ENCODE results near the gene GPR62. TPM values are rescaled to one million over a fixed set of nuclear protein-coding genes. Genes with fewer than 3 reads are reported as not detected.

Gene GPR62
- total and polyA plus RNA-seq, 9 of the 15 experiments (the other 6 are each of a cell fraction or from before 2014, with no cell fraction given): not detected

DNA sequence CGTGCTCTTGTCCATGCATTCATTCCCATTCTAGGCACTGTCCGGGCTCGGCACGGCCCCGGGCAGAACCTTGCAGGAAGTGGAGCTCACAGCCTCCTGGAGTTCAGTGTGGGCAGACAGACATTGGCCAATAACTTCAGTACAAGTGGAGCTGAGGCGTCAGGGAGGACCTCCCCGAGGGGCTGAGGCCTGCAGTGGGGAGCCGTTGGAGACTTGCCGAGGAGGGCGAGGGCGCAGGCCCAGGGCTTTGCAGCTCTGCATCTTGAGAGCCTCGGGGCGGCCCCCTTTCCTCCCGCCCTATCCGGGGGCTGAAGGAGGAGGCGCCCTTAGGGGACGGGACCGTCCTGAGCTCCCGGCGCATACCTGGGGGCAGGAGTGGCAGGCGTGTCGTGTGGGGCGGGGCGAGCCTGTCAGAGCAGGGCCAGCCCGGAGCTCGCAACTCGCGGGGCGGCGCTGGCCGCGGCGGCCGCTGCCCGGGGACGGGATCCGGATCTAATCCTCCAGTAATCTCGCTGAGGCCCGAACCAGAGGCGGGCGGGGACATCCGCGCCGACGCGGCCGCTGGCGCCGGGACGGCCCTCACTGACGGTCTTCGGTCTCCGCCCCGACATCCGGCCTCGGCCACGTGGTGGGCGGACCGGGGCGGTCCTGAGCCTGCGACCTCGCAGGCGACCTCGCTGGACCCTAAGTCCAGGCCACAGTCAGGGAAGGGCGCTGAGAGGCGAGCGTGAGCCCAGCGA is 27.8 kb downstream of the GPR62 start, which contains the start of gene ACY1 (continued):
- TF ChIP-seq, protein P1, sequence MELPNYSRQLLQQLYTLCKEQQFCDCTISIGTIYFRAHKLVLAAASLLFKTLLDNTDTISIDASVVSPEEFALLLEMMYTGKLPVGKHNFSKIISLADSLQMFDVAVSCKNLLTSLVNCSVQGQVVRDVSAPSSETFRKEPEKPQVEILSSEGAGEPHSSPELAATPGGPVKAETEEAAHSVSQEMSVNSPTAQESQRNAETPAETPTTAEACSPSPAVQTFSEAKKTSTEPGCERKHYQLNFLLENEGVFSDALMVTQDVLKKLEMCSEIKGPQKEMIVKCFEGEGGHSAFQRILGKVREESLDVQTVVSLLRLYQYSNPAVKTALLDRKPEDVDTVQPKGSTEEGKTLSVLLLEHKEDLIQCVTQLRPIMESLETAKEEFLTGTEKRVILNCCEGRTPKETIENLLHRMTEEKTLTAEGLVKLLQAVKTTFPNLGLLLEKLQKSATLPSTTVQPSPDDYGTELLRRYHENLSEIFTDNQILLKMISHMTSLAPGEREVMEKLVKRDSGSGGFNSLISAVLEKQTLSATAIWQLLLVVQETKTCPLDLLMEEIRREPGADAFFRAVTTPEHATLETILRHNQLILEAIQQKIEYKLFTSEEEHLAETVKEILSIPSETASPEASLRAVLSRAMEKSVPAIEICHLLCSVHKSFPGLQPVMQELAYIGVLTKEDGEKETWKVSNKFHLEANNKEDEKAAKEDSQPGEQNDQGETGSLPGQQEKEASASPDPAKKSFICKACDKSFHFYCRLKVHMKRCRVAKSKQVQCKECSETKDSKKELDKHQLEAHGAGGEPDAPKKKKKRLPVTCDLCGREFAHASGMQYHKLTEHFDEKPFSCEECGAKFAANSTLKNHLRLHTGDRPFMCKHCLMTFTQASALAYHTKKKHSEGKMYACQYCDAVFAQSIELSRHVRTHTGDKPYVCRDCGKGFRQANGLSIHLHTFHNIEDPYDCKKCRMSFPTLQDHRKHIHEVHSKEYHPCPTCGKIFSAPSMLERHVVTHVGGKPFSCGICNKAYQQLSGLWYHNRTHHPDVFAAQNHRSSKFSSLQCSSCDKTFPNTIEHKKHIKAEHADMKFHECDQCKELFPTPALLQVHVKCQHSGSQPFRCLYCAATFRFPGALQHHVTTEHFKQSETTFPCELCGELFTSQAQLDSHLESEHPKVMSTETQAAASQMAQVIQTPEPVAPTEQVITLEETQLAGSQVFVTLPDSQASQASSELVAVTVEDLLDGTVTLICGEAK (IDR thresholded peaks at IDR 0.05): peak; percentile 53
- TF ChIP-seq, protein P1 (CRISPR knock-in tag; IDR thresholded peaks at IDR 0.05): no peak
- TF ChIP-seq, protein P2, sequence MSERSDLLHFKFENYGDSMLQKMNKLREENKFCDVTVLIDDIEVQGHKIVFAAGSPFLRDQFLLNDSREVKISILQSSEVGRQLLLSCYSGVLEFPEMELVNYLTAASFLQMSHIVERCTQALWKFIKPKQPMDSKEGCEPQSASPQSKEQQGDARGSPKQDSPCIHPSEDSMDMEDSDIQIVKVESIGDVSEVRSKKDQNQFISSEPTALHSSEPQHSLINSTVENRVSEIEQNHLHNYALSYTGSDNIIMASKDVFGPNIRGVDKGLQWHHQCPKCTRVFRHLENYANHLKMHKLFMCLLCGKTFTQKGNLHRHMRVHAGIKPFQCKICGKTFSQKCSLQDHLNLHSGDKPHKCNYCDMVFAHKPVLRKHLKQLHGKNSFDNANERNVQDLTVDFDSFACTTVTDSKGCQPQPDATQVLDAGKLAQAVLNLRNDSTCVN (CRISPR knock-in tag; IDR thresholded peaks at IDR 0.05): no peak
- TF ChIP-seq ZNF584 (CRISPR knock-in tag; IDR thresholded peaks at IDR 0.05; ENCODE audit: low read depth) (0 out of 2 replicates have a peak, but pooled peaks have one; percentile 20), MIER1 (IDR thresholded peaks at IDR 0.05; ENCODE audit: low read depth) (no peak), TCF7 (IDR thresholded peaks at IDR 0.05; ENCODE audit: borderline replicate concordance) (no peak), MCM5 (IDR thresholded peaks at IDR 0.05; ENCODE audit: low read depth) (no peak), ZBTB7A (IDR thresholded peaks at IDR 0.05; ENCODE audit: borderline replicate concordance, control insufficient read depth, low read depth, low read length) (peak; percentile 90), XRCC4 (IDR thresholded peaks at IDR 0.05; ENCODE audit: extremely low read depth, insufficient read depth, insufficient read length) (no peak), SAFB (IDR thresholded peaks at IDR 0.05; ENCODE audit: borderline replicate concordance, low read depth, low read length) (no peak), ZNF586 (CRISPR knock-in tag; conservative IDR thresholded peaks at IDR 0.05) (no peak), LEF1 (IDR thresholded peaks at IDR 0.05) (no peak), CEBPG (CRISPR knock-in tag; IDR thresholded peaks at IDR 0.05) (peak; percentile 50), CEBPG (tag; conservative IDR thresholded peaks at IDR 0.05 in 1 of 2, IDR thresholded peaks at IDR 0.05 in 1 of 2) (no peak), TEAD1 (CRISPR knock-in tag; IDR thresholded peaks at IDR 0.05) (peak in 1 of 2 experiments; percentile 82; a peak in 2 of 4 replicates), ZBTB17 (CRISPR knock-in tag; IDR thresholded peaks at IDR 0.05) (no peak), KLF1 (tag; IDR thresholded peaks at IDR 0.05) (peak; percentile 58), CCAR2 (IDR thresholded peaks at IDR 0.05; ENCODE audit: low read depth, low read length) (no peak), ZNF224 (CRISPR knock-in tag; IDR thresholded peaks at IDR 0.05) (no peak), ZSCAN29 (IDR thresholded peaks at IDR 0.05) (peak; percentile 60; the same call in 1 of the 2 replicates)

Measured in K562 (cell line).